IMR-90 (cell line): ENCODE results near the gene RNF112. TPM values are rescaled to one million over a fixed set of nuclear protein-coding genes. Genes with fewer than 3 reads are reported as not detected.

Source experiments
- ATAC-seq: fragments of 200-7000 bp; cut with Tn5 transposase; 2 replicates; pipeline ENCODE4 v1.9.1; 2020; ENCODE audit warnings: low read depth, mild to moderate bottlenecking, moderate library complexity
- BruUV-seq: library from RNA; stranded (reverse); fragments of 400-500 nt; replicated peaks from 2 replicates; lab custom pipeline; 2021; lab: Mats Ljungman, UMichigan
- CTCF ChIA-PET: fragments of 300-600 bp; formaldehyde crosslinking; extraction: SDS; loops from one replicate; lab custom pipeline; 2021; ENCODE audit warnings: antibody characterized with exemption; lab: Yijun Ruan, JAX
- POLR2A ChIA-PET: fragments of 300-600 bp; sonication (Branson Sonifier 250); formaldehyde crosslinking; loops from one replicate; lab custom pipeline; 2022; ENCODE audit warnings: antibody characterized with exemption; ENCODE audit not compliant: unreplicated experiment; lab: Charles Lee
- DNase-seq: peaks from one replicate; pipeline ENCODE4 v3.0.0; 2013
- H2AFZ ChIP-seq: replicated peaks from 2 replicates; pipeline ENCODE3; 2013; ENCODE audit warnings: low read length, mild to moderate bottlenecking; ENCODE audit not compliant: poor library complexity
- H2AK5ac ChIP-seq: 2 replicates; pipeline ENCODE4 v1.6.1; 2013; ENCODE audit warnings: low read depth, low read length, inconsistent platforms
- H2AK9ac ChIP-seq: replicated peaks from 2 replicates; pipeline ENCODE3; 2013; ENCODE audit warnings: mild to moderate bottlenecking, low read depth, low read length, moderate library complexity; ENCODE audit not compliant: poor library complexity
- H2BK120ac ChIP-seq: 2 replicates; pipeline ENCODE4 v1.6.1; 2013; ENCODE audit warnings: low read depth, low read length, inconsistent platforms
- H2BK15ac ChIP-seq: 3 replicates; pipeline ENCODE4 v1.6.1; 2013; ENCODE audit warnings: low read depth, low read length, inconsistent platforms
- H2BK20ac ChIP-seq: 2 replicates; pipeline ENCODE4 v1.6.1; 2013; ENCODE audit warnings: low read depth, mild to moderate bottlenecking, inconsistent platforms, low read length, moderate library complexity
- H2BK5ac ChIP-seq: 2 replicates; pipeline ENCODE4 v1.6.1; 2013; ENCODE audit warnings: mild to moderate bottlenecking, low read depth, low read length, inconsistent platforms; ENCODE audit not compliant: poor library complexity, severe bottlenecking
- H3K14ac ChIP-seq: replicated peaks from 2 replicates; pipeline ENCODE4 v1.6.1; 2013; ENCODE audit warnings: low read depth, low read length, inconsistent platforms
- H3K18ac ChIP-seq: 2 replicates; pipeline ENCODE4 v1.6.1; 2013; ENCODE audit warnings: low read depth, low read length, control low read depth
- H3K23ac ChIP-seq: 2 replicates; pipeline ENCODE4 v1.6.1; 2013; ENCODE audit warnings: low read depth, low read length, inconsistent platforms
- H3K27ac ChIP-seq: 2 replicates; pipeline ENCODE4 v1.5.1; 2013; ENCODE audit warnings: mild to moderate bottlenecking, control low read depth, low read length; ENCODE audit not compliant: insufficient read depth
- H3K27me3 ChIP-seq: 2 replicates; pipeline ENCODE4 v1.6.1; 2013; ENCODE audit warnings: low read length; ENCODE audit not compliant: control insufficient read depth, insufficient read depth
- H3K36me3 ChIP-seq: 2 replicates; pipeline ENCODE4 v1.6.1; 2013; ENCODE audit warnings: low read length, mixed read lengths; ENCODE audit not compliant: control insufficient read depth, insufficient read depth
- H3K4ac ChIP-seq: 2 replicates; pipeline ENCODE4 v1.6.1; 2013; ENCODE audit warnings: low read depth, low read length, inconsistent platforms
- H3K4me1 ChIP-seq: 2 replicates; pipeline ENCODE4 v1.6.1; 2013; ENCODE audit warnings: low read length, mixed read lengths; ENCODE audit not compliant: control insufficient read depth, insufficient read depth
- H3K4me2 ChIP-seq: 2 replicates; pipeline ENCODE4 v1.6.1; 2013; ENCODE audit warnings: low read depth, mild to moderate bottlenecking, control low read depth, low read length, moderate library complexity
- H3K4me3 ChIP-seq: 2 replicates; pipeline ENCODE4 v1.5.1; 2013; ENCODE audit warnings: low read depth, mild to moderate bottlenecking, control low read depth, low read length, moderate library complexity; ENCODE audit not compliant: insufficient read depth
- H3K56ac ChIP-seq: 2 replicates; pipeline ENCODE4 v1.6.1; 2013; ENCODE audit warnings: low read length, inconsistent platforms; ENCODE audit not compliant: insufficient read depth; ENCODE audit errors: extremely low read depth
- H3K79me1 ChIP-seq, 2 experiments: 2 replicates each; pipeline ENCODE4 v1.6.1; 2013; ENCODE audit warnings: low read length in 2 of 2, inconsistent platforms in 1 of 2, low read depth in 1 of 2
- H3K9ac ChIP-seq: 2 replicates; pipeline ENCODE4 v1.6.1; 2013; ENCODE audit warnings: low read depth, low read length, control low read depth
- H3K9me1 ChIP-seq: 2 replicates; pipeline ENCODE4 v1.6.1; 2013; ENCODE audit warnings: low read length, inconsistent platforms; ENCODE audit not compliant: insufficient read depth
- H3K9me3 ChIP-seq: 2 replicates; pipeline ENCODE4 v1.6.1; 2013; ENCODE audit warnings: low read length; ENCODE audit not compliant: control insufficient read depth, insufficient read depth
- H4K20me1 ChIP-seq: 2 replicates; pipeline ENCODE4 v1.6.1; 2013; ENCODE audit warnings: low read length, inconsistent platforms; ENCODE audit not compliant: insufficient read depth
- H4K5ac ChIP-seq: 2 replicates; pipeline ENCODE4 v1.6.1; 2013; ENCODE audit warnings: mild to moderate bottlenecking, low read depth, low read length, control low read depth
- H4K8ac ChIP-seq, 2 experiments: 2 replicates each; pipeline ENCODE4 v1.6.1; 2013; ENCODE audit warnings: low read depth in 2 of 2, low read length in 2 of 2, control low read depth in 1 of 2, inconsistent platforms in 1 of 2
- H4K91ac ChIP-seq: 2 replicates; pipeline ENCODE4 v1.6.1; 2013; ENCODE audit warnings: low read depth, low read length, inconsistent platforms; ENCODE audit not compliant: insufficient read depth
- BHLHE40 ChIP-seq: fragments of 150-350 bp; IDR thresholded peaks from 2 replicates; pipeline ENCODE4 v1.6.1; 2016; ENCODE audit warnings: mild to moderate bottlenecking, low read depth, low read length
- CEBPB ChIP-seq: IDR thresholded peaks from 2 replicates; pipeline ENCODE4 v1.6.1; 2012; ENCODE audit warnings: low read depth, low read length, improper control_type of control experiment
- FOS ChIP-seq: fragments of 150-350 bp; IDR thresholded peaks from 2 replicates; pipeline ENCODE4 v1.6.1; 2016; ENCODE audit warnings: low read depth, low read length
- MXI1 ChIP-seq: IDR thresholded peaks from 2 replicates; pipeline ENCODE4 v1.6.1; 2012; ENCODE audit warnings: low read depth, mild to moderate bottlenecking, low read length, moderate library complexity, borderline replicate concordance
- NFE2L2 ChIP-seq: fragments of 150-350 bp; IDR thresholded peaks from 2 replicates; pipeline ENCODE4 v1.6.1; 2016; ENCODE audit warnings: low read depth, mild to moderate bottlenecking, low read length
- POLR2A ChIP-seq: IDR thresholded peaks from 2 replicates; pipeline ENCODE4 v1.6.1; 2012; ENCODE audit warnings: mild to moderate bottlenecking, low read depth, low read length
- RAD21 ChIP-seq: IDR thresholded peaks from 2 replicates; pipeline ENCODE4 v1.6.1; 2012; ENCODE audit warnings: low read length, improper control_type of control experiment
- RCOR1 ChIP-seq: IDR thresholded peaks from 2 replicates; pipeline ENCODE4 v1.6.1; 2012; ENCODE audit warnings: mild to moderate bottlenecking, low read length, improper control_type of control experiment; ENCODE audit not compliant: insufficient replicate concordance
- RFX5 ChIP-seq: IDR thresholded peaks from 2 replicates; pipeline ENCODE4 v1.8.0; 2012; ENCODE audit warnings: low read depth, mild to moderate bottlenecking, low read length, moderate library complexity
- SMC3 ChIP-seq: fragments of 150-350 bp; IDR thresholded peaks from 2 replicates; pipeline ENCODE4 v1.6.1; 2016; ENCODE audit warnings: low read depth, mild to moderate bottlenecking, antibody characterized with exemption, low read length, moderate library complexity
- WGBS, 2 experiments: methylation state at CpG; one replicate each; pipeline versions ENCODE4 v1.1.5 to v1.1.7; 2013; ENCODE audit warnings: missing lambda C conversion rate in 2 of 2; ENCODE audit not compliant: insufficient read length in 1 of 2; ENCODE audit errors: extremely low coverage in 2 of 2; 5-methylcytosine and 5-hydroxymethylcytosine counted together
- dilution Hi-C: fragments of 300-500 bp; cut with HindIII; formaldehyde crosslinking; loops from one replicate; pipeline ENCODE4 v1.14.3; 2018; ENCODE audit warnings: low sequenced_read_pairs; ENCODE audit not compliant: unreplicated experiment
- in situ Hi-C: fragments of 300-500 bp; cut with MboI; formaldehyde crosslinking; loops from 3 replicates; pipeline ENCODE4 v1.14.3; 2019; ENCODE audit warnings: low sequenced_read_pairs, inconsistent platforms, mixed read lengths
- intact Hi-C: fragments of 100-400 bp; cut with micrococcal nuclease; formaldehyde crosslinking; loops from 2 replicates; pipeline ENCODE4 v1.10.0; 2022
- polyA plus RNA-seq, 3 experiments: library from polyadenylated mRNA; depleted of rRNA; stranded (reverse); fragments of >200 nt; gene quantifications; 2 replicates each; pipeline ENCODE4 v1.2.3, GENCODE V29; 2012; ENCODE audit warnings: low replicate concordance in 1 of 3
- total RNA-seq: library from RNA; depleted of rRNA; stranded (reverse); fragments of >200 nt; gene quantifications from 2 replicates; pipeline ENCODE4 v1.2.3, GENCODE V29; 2012
- TF ChIP-seq, protein P1 (sequence below): fragments of 150-350 bp; IDR thresholded peaks from 2 replicates; pipeline ENCODE4 v1.6.1; 2016; ENCODE audit warnings: low read depth, mild to moderate bottlenecking, low read length, moderate library complexity, borderline replicate concordance
- TF ChIP-seq, protein P2 (sequence below): fragments of 150-350 bp; IDR thresholded peaks from 2 replicates; pipeline ENCODE4 v1.6.1; 2017; ENCODE audit warnings: mild to moderate bottlenecking, antibody characterized with exemption, low read length, low read depth

RNF112 gene
- total and polyA plus RNA-seq, 2 of the 4 experiments (the other 2 are of a cell fraction) = 2.5 to 5.7 TPM

DNA sequence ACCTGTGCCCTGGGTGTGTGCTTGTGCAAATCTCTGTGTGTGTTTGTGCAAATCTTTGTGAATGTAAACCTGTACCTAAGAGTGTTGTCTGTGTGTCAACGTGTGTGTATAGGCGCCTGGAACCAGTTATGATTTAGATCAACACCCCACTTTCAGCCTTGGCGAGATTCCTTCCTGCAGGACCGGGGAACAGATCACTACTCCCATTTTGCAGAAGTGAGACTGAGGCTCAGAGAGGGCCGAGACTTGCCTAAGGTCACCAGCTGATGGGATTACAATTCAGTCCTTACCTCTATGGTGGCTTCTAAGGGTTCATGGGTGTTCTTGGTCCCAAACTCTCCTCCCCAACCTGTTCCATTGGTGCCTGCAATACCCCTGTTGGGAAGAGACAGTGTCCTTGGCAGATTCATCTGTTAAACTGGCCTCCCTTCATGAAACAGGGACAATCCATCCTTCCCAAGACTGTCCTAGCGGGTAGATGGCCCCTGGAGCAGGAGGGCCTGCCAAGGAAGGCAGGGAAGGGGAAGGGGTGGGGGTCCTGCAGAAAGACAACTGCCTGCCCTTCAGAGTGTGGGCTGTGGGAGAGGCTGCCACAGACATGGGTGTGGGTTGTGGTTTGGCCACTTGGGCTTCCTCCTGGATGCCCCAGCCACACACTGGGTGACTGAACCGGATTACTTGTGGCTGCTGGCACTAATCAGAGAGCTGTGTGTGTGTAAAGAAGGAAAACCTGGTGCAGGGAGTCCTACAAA, 39.6 kb upstream of the RNF112 start:
- Histone ChIP-seq H3K18ac (no peak overlapping the region), H3K4me3 (no peak overlapping the region), H3K56ac (no peak overlapping the region), H3K79me1 (peaks cover 7 to 8% of the 10 kb centered on the region in 2 experiments; a peak in 3 of 4 replicates), H3K9ac (no peak overlapping the region), H4K91ac (no peak overlapping the region), H3K4me2 (no peak overlapping the region), H2BK5ac (no peak overlapping the region), H2AFZ (no peak overlapping the region), H3K4ac (no peak overlapping the region), H3K27ac (no peak overlapping the region), H4K20me1 (no peaks in the 10 kb centered on the region), H3K14ac (no peak overlapping the region), H3K4me1 (0 out of 2 replicates have a peak, but pooled peaks cover 2% of the 10 kb centered on the region), H3K27me3 (no peaks in the 10 kb centered on the region), H3K9me3 (no peaks in the 10 kb centered on the region), H3K23ac (no peak overlapping the region), H3K36me3 (peaks cover 2% of the 10 kb centered on the region; the same call in 1 of the 2 replicates), H2BK20ac (no peak overlapping the region), H2AK5ac (no peak overlapping the region), H2AK9ac (no peak overlapping the region), H2BK15ac (no peak overlapping the region), H3K9me1 (peaks cover 3% of the 10 kb centered on the region; the same call in 1 of the 2 replicates), H2BK120ac (no peak overlapping the region), H4K8ac (no peak overlapping the region), H4K5ac (no peak overlapping the region)
- WGBS, 2 experiments = no CpG with 5 or more reads among the region's 7 CpGs
- dilution Hi-C loops (no loop called here), intact Hi-C loops (no loop called here), in situ Hi-C loops (no loop called here)
- no peak for ATAC-seq
- ChIA-PET CTCF (no interaction called here), POLR2A (interaction anchor here (0.5 kb wide), 1 partner anchor 16 kb away, joined by 5 read pairs; the partner anchor contains the start of gene MFAP4)
- no peak for TF ChIP-seq RFX5
- no peak for TF ChIP-seq RAD21
- TF ChIP-seq, protein P1, sequence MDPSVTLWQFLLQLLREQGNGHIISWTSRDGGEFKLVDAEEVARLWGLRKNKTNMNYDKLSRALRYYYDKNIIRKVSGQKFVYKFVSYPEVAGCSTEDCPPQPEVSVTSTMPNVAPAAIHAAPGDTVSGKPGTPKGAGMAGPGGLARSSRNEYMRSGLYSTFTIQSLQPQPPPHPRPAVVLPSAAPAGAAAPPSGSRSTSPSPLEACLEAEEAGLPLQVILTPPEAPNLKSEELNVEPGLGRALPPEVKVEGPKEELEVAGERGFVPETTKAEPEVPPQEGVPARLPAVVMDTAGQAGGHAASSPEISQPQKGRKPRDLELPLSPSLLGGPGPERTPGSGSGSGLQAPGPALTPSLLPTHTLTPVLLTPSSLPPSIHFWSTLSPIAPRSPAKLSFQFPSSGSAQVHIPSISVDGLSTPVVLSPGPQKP = no peak
- no peak for TF ChIP-seq FOS
- no peak for TF ChIP-seq NFE2L2
- no peak for TF ChIP-seq MXI1
- TF ChIP-seq CEBPB = no peak
- no peak for TF ChIP-seq SMC3
- TF ChIP-seq POLR2A = no peak
- no peak for TF ChIP-seq BHLHE40
- TF ChIP-seq RCOR1 = no peak
- TF ChIP-seq, protein P2, sequence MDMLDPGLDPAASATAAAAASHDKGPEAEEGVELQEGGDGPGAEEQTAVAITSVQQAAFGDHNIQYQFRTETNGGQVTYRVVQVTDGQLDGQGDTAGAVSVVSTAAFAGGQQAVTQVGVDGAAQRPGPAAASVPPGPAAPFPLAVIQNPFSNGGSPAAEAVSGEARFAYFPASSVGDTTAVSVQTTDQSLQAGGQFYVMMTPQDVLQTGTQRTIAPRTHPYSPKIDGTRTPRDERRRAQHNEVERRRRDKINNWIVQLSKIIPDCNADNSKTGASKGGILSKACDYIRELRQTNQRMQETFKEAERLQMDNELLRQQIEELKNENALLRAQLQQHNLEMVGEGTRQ = no peak
- BruUV-seq = no TSS peak
- DNase-seq = no peak
